HepG2 (cell line): ENCODE results near the gene BIVM.

Experiments
- CEBPG ChIP-seq: IDR thresholded peaks from 2 replicates; pipeline ENCODE4 v1.6.1; 2016
- EZH2 ChIP-seq: conservative IDR thresholded peaks from 2 replicates; pipeline ENCODE4 v1.6.1; 2012; ENCODE audit warnings: mild to moderate bottlenecking, low read depth, low read length, moderate library complexity
- ZNF10 ChIP-seq: sonication (generic); formaldehyde crosslinking; IDR thresholded peaks from 2 replicates; pipeline ENCODE4 v1.4.0; 2020; ENCODE audit warnings: mild to moderate bottlenecking, low read depth, missing genetic modification reagents, borderline replicate concordance
- TF ChIP-seq, protein P1 (sequence below): sonication (generic); formaldehyde crosslinking; IDR thresholded peaks from 2 replicates; pipeline ENCODE4 v1.5.0; 2020; ENCODE audit warnings: mild to moderate bottlenecking, missing genetic modification reagents, moderate library complexity

DNA sequence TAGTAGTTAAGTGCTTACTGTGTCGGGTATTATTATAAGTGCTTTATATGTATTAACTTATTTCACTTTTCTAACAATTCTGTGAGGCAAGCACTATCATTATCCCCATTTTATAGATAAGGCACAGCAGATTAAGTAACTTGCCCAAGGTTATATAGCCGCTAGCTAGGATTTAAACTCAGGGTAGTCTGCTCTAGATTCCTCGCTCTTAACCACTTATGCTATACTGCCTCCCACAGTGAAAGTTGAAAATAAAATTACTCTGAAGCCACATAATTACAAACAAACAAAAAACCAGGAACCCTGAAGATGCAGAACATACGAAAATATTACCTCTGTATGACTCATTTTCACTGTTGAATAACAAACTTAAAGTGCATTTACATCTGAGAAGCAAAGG lies 29.2 kb upstream of the BIVM start:
- no peak for TF ChIP-seq EZH2
- TF ChIP-seq CEBPG (CRISPR knock-in tag) = no peak
- TF ChIP-seq, protein P1, sequence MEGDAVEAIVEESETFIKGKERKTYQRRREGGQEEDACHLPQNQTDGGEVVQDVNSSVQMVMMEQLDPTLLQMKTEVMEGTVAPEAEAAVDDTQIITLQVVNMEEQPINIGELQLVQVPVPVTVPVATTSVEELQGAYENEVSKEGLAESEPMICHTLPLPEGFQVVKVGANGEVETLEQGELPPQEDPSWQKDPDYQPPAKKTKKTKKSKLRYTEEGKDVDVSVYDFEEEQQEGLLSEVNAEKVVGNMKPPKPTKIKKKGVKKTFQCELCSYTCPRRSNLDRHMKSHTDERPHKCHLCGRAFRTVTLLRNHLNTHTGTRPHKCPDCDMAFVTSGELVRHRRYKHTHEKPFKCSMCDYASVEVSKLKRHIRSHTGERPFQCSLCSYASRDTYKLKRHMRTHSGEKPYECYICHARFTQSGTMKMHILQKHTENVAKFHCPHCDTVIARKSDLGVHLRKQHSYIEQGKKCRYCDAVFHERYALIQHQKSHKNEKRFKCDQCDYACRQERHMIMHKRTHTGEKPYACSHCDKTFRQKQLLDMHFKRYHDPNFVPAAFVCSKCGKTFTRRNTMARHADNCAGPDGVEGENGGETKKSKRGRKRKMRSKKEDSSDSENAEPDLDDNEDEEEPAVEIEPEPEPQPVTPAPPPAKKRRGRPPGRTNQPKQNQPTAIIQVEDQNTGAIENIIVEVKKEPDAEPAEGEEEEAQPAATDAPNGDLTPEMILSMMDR (CRISPR knock-in tag) = no peak
- TF ChIP-seq ZNF10 (CRISPR knock-in tag) = no peak
